Sigmoid colon (tissue), 7 donors: Measurements from ENCODE around the gene DENND1B. TPM values are rescaled to one million over a fixed set of nuclear protein-coding genes. Genes with fewer than 3 reads are reported as not detected.

Experiments used
- DNase-seq: peaks from one replicate; pipeline ENCODE4 v3.0.0-alpha.2; 2019
- H3K27ac ChIP-seq, 4 donors: fragments of 200-600 bp; sonication (generic); one replicate each; pipeline ENCODE4 v1.5.1; 2016 to 2019; ENCODE audit warnings: mild to moderate bottlenecking in 1 of 4
- H3K27me3 ChIP-seq, 3 donors: fragments of 200-600 bp; sonication (generic); one replicate each; pipeline ENCODE4 v1.5.1; 2019; ENCODE audit warnings: mild to moderate bottlenecking in 1 of 3
- H3K36me3 ChIP-seq, 4 donors: fragments of 200-600 bp; sonication (generic); one replicate each; pipeline ENCODE4 v1.5.1; 2016 to 2019
- H3K4me1 ChIP-seq, 4 donors: fragments of 200-600 bp; sonication (generic); one replicate each; pipeline ENCODE4 v1.5.1; 2017 to 2019
- H3K4me3 ChIP-seq, 4 donors: fragments of 200-600 bp; sonication (generic); one replicate each; pipeline ENCODE4 v1.5.1; 2017 to 2019; ENCODE audit warnings: mild to moderate bottlenecking in 2 of 4, moderate library complexity in 1 of 4
- H3K9me3 ChIP-seq, 4 donors: fragments of 200-600 bp in 3 of 4; sonication (generic) in 3 of 4; one replicate each; pipeline versions ENCODE4 v1.5.1 to v1.6.1; 2013 to 2019
- CTCF ChIP-seq, 4 experiments: fragments of 450-650 bp in 3 of 4; fragments of 200-600 bp in 1 of 4; IDR thresholded peaks; one replicate each; pipeline ENCODE4 v1.5.1; 2016 to 2019; ENCODE audit warnings: antibody characterized with exemption in 4 of 4, mild to moderate bottlenecking in 3 of 4, moderate library complexity in 2 of 4
- EP300 ChIP-seq, 4 donors: sonication (generic); formaldehyde crosslinking; IDR thresholded peaks; one replicate each; pipeline ENCODE4 v1.6.1; 2017; ENCODE audit warnings: antibody characterized with exemption in 4 of 4
- POLR2A ChIP-seq, 2 donors: fragments of 450-650 bp; IDR thresholded peaks; one replicate each; pipeline ENCODE4 v1.6.1; 2016; ENCODE audit warnings: antibody characterized with exemption in 2 of 2, mild to moderate bottlenecking in 2 of 2, moderate library complexity in 2 of 2
- POLR2AphosphoS5 ChIP-seq, 4 donors: sonication (generic); formaldehyde crosslinking; IDR thresholded peaks; one replicate each; pipeline ENCODE4 v1.6.1; 2017; ENCODE audit warnings: antibody characterized with exemption in 4 of 4
- WGBS, 2 donors: extraction: QIAGEN DNeasy Blood & Tissue Kit; methylation state at CpG; one replicate each; pipeline ENCODE4 v1.1.7; 2013; 5-methylcytosine and 5-hydroxymethylcytosine counted together
- intact Hi-C: fragments of 100-400 bp; cut with DNase I; formaldehyde crosslinking; loops from one replicate; pipeline ENCODE4 v1.15.1; 2023
- polyA plus RNA-seq, 3 donors: library from polyadenylated mRNA; stranded (reverse); fragments of 200-250 nt; gene quantifications; one replicate each; pipeline ENCODE4 v1.2.3, GENCODE V29; 2013
- total RNA-seq, 4 donors: library from RNA; depleted of rRNA; stranded (reverse); fragments of >200 nt; gene quantifications; one replicate each; pipeline ENCODE4 v1.1.0, GENCODE V29; 2016
- donor health status: healthy with polysubstance abuse.
- donor health status: Bipolar disorder and iron deficiency.
- donor health status: healthy.

The DENND1B gene
- total and polyA plus RNA-seq, 7 donors, result 6.6 to 16.8 (median 9.5) TPM

- WGBS, 2 donors, result 85 to 89% methylated on average over 2 of the region's 2 CpGs
Measured at GRCh38 chr1:197649188-197649587, 126.1 kb downstream of the DENND1B start.

GRCh38 chr1:197638316-197638715, 137.0 kb downstream of the DENND1B start:
- Histone ChIP-seq H3K4me1 (no peaks in the 10 kb centered on the region), H3K27me3 (no peaks in the 10 kb centered on the region), H3K36me3 (peaks cover 0 to 4% (median 0%) of the 10 kb centered on the region in 4 donors), H3K27ac (no peak overlapping the region), H3K4me3 (no peak overlapping the region), H3K9me3 (peaks cover 0 to 4% (median under 1%) of the 10 kb centered on the region in 4 donors)
- WGBS, 2 donors, result 82 to 87% methylated on average over 2 of the region's 2 CpGs
- intact Hi-C loops, result no loop called here
- TF ChIP-seq EP300 (IDR thresholded peaks at IDR 0.05) (no peak), POLR2A (IDR thresholded peaks at IDR 0.05) (no peak), CTCF (IDR thresholded peaks at IDR 0.05) (no peak), POLR2AphosphoS5 (IDR thresholded peaks at IDR 0.05) (no peak)
- no peak for DNase-seq

More at GRCh38 chr1:197649188-197649587, 126.1 kb downstream of the DENND1B start:
- no peaks in the 10 kb centered on the region for H3K9me3 ChIP-seq
- TF ChIP-seq POLR2A (IDR thresholded peaks at IDR 0.05), result no peak
- no peak for TF ChIP-seq CTCF (IDR thresholded peaks at IDR 0.05)
- TF ChIP-seq POLR2AphosphoS5 (IDR thresholded peaks at IDR 0.05), result no peak
- no peak for TF ChIP-seq EP300 (IDR thresholded peaks at IDR 0.05)
- no peaks in the 10 kb centered on the region for H3K27me3 ChIP-seq
- peaks cover 0 to 9% (median 0%) of the 10 kb centered on the region in 4 donors for H3K36me3 ChIP-seq
- no peak overlapping the region for H3K27ac ChIP-seq
- no peak overlapping the region for H3K4me3 ChIP-seq
- no peak for DNase-seq
- H3K4me1 ChIP-seq, result no peaks in the 10 kb centered on the region
- intact Hi-C loops, result no loop called here

- no peak for DNase-seq
- Histone ChIP-seq H3K4me1 (no peaks in the 10 kb centered on the region), H3K9me3 (peaks cover 0 to 5% (median 2%) of the 10 kb centered on the region in 4 donors), H3K27ac (no peak overlapping the region), H3K36me3 (peaks cover 0 to 10% (median 0%) of the 10 kb centered on the region in 4 donors), H3K4me3 (no peak overlapping the region), H3K27me3 (no peaks in the 10 kb centered on the region)
- WGBS, 2 donors, result 90 to 93% methylated on average over 3 of the region's 3 CpGs
- no peak for TF ChIP-seq EP300 (IDR thresholded peaks at IDR 0.05)
- TF ChIP-seq POLR2AphosphoS5 (IDR thresholded peaks at IDR 0.05), result no peak
- no peak for TF ChIP-seq POLR2A (IDR thresholded peaks at IDR 0.05)
- TF ChIP-seq CTCF (IDR thresholded peaks at IDR 0.05), result no peak
- intact Hi-C loops, result no loop called here
Measured at GRCh38 chr1:197637406-197637805, 137.9 kb downstream of the DENND1B start.

- no peaks in the 10 kb centered on the region for H3K27me3 ChIP-seq
- TF ChIP-seq POLR2A (IDR thresholded peaks at IDR 0.05) (no peak), EP300 (IDR thresholded peaks at IDR 0.05) (no peak), CTCF (IDR thresholded peaks at IDR 0.05) (no peak), POLR2AphosphoS5 (IDR thresholded peaks at IDR 0.05) (no peak)
- H3K27ac ChIP-seq, result no peak overlapping the region
- no peak overlapping the region for H3K4me3 ChIP-seq
- H3K36me3 ChIP-seq, result peaks cover 0 to 5% (median 0%) of the 10 kb centered on the region in 4 donors
- no peaks in the 10 kb centered on the region for H3K4me1 ChIP-seq
- peaks cover 0 to 5% (median 2%) of the 10 kb centered on the region in 4 donors for H3K9me3 ChIP-seq
- no peak for DNase-seq
- 86 to 87% methylated on average over 2 of the region's 2 CpGs for WGBS, 2 donors
- intact Hi-C loops, result no loop called here
Measured at GRCh38 chr1:197633447-197634078, 141.7 kb downstream of the DENND1B start.
